GM21619 (cell line): ENCODE measurements around the gene RALB.
"Not testable (repeated sequence)": the region's sequence is repeated elsewhere in the genome, so short reads cannot be mapped to it uniquely, and the experiment has no call there.

Source experiments
- ATAC-seq: cut with Tn5 transposase; IDR thresholded peaks from one replicate; pipeline ENCODE4 v1.9.1; 2021; ENCODE audit not compliant: unreplicated experiment

The RALB gene

DNA sequence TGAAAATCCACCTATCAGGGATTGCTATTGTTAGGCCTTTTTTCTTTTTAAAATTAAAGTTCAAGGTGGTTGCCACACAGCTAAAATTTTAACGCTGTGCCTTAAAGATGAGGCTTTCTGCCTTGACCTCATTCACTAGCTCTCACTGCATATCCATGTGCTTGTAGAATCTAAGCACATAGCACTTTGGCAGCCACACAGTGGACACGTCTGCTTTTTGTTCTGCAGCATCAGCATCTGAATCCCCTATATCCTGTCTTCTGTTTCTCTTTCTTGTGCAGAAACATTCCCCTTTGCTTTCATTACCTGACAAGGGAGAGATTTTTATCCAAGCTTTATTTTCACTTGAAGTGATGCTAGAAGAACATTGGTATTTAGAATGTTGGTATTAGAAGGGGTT is 38.1 kb downstream of the RALB start:
- no peak for ATAC-seq

DNA sequence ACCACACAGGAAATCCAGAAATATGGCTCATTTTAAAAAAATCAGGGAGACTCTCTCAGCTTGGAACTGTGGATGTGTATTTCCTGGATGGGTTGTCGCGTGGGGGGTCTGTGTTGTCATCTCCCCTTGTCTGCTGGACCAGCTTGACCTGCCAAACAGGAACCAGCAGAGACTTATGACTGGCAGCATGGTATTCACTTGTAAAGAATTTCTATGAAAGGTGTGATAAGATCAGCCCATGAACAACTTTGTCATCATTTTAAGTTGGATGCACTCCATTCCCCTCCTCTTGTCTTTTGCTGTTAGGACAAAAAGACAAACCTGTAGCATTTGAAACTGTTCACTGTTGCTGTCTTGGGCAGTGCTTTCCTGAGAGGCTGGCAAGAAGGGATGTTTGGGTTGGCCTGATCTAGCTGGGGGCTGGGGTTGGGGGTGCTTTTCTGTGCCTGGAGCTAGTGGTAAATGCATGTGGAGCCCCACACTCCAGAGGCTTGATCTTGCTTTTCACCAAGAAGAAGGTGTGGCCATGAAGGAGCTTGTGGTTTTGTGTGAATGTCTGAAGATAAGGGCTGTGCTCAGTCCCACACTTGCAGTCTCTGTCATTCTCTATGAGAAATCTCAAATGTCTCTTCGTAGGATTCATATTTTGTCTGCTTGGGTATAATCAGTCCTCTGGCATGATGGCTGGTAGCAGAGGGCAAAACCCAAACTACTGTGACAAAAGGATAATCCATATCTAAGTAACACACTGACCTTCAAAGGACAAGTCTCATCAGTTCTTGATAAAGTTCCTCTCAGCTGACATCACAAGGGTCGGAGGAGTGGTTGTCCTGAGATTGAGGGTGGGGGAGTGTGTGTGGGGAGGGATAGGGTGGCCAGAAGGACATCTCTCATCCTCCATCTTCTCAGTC is 39.0 kb downstream of the RALB start:
- ATAC-seq, result no peak

DNA sequence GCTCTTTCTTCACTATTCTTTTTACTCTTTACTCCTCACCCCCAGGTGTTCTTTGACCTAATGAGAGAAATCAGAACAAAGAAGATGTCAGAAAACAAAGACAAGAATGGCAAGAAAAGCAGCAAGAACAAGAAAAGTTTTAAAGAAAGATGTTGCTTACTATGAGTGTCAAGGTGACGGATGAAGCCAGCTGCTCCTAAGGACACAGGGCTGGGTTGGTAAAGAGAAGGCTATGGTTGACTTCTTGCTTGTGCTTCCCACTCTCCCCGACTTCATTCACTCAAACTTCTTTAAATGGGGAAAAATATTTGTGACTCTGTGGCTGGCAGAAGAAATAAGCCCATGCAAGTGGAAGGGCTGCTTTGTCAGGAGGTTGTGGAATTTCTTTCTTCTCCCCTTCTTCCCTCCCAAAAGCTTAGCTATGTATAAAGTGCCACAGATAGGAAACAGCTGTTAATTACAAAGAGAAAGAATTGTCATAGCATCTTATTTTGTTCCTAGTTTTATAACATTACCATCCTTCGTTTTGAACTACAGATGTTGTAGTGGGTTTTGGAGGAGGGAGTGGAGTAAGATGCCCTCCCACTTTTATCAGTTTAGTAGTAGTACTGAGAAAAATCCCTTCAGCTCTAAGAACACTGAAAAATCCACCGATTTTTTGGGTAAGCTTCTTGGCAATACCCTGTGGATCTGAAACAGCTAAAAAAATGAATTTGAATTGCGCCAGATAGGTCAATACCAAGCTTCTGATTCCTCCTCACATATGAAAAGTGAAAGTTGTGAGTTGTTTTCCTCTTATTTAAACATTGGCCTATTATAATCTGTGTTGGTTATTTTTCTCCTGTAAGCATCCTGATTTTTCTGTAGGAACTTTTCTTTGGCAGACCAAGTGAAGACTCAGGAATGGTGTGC is 40.7 kb downstream of the RALB start:
- peak; percentile 27 for ATAC-seq

DNA sequence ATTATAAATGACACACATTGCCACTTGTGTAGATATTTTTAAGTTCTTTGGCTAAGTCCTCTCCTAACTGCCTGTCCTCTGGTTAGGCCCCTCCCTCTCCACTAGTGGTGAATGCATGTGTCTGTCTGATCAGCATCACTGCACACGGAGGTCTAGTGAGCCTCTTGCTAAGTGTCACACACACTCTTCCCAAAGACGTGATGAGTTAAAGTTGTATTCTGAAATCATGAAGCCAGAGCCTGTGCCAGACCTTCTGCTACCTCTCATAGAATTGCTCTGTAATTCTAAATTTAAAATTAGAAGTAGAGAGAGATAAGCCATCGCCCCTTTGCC is 41.3 kb downstream of the RALB start:
- ATAC-seq, result peak; percentile 85

DNA sequence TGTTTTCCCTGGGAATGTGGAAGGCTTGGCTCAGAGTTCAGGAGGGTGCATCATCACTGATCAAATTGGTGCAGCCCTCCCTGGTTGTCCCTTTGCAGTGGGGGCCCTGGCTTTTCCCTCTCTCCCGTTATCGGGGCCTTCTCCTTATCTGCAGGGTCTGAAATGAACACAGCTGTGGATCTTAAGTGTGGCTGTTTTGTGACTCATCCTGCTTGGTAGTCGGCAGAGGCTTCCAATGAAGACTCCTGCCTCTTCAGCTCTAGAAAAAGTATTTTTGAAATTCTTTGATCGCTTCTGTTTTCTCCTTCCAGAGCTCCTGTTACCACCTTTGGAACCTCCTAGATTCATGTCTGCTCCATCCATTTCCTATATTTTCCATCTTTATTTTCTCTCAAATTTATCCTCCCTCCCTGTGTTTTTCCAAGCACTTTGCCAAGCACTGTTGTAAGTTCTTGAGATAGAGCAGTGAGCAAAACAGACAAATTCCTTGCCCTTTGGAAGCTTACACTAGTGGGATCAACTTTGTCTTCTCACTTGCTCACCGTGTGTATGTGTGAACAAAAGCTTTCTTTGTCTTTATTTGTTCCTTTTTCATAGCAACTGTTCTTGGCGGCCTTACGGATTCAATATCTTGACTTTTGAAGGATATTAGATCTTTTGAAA is 45.7 kb downstream of the RALB start:
- ATAC-seq, result no peak

DNA sequence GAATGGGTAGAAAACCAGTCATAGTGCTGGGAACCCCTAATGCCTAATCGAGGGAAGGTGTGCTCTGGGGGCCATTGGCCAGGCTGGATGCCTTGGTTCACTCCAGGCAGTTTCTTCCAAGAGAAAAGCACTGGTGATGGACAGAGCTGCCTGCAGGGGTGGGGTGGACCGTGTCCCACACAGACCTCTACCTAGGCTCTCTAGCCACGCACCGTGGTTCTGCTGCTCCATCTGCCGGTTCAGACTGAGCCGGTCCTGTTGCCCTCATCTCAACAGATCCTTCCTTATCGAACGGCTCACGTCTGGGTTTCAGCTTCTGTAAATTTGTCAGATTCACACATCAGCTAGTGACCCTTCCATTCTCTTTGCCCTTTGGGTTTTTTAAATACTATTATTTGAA is 46.4 kb downstream of the RALB start:
- no peak for ATAC-seq

DNA sequence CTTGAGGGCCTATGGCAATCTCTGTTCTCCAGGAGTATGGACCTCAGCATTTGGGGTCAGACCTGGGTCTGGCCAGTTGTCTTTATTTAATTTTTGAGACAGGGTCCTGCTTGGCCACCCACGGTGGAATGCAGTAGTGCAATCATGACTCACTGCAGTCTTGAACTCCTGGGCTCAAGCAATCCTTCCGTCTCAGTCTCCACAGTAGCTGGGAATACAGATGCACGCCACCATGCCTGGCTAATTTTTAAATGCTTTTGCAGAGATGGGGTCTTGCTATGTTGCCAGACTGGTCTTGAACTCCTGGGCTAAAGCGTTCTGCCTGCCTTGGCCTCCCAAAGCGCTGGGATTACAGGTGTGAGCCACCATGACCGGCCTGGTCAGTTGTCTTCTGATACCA is 46.9 kb downstream of the RALB start:
- ATAC-seq, result no peak

DNA sequence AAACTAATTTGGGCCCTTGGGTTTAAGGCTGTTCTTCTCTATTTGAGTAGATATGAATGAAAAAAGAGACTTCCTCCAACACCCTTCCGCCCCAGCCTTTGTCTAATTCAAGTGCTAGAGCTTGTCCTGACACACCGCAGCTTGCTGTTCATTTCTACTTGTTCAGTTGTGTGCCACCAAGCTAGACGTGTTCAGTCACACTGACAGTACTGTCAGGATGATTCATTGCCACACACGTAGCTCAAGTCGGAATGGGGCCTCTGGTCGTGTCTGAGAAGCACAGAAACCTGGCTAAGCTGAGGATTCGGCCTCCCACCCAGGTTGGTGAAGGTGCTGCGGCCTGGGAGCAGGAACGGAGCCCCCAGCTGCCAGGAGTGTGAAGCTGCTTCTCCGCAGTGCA is 47.7 kb downstream of the RALB start:
- no peak for ATAC-seq

DNA sequence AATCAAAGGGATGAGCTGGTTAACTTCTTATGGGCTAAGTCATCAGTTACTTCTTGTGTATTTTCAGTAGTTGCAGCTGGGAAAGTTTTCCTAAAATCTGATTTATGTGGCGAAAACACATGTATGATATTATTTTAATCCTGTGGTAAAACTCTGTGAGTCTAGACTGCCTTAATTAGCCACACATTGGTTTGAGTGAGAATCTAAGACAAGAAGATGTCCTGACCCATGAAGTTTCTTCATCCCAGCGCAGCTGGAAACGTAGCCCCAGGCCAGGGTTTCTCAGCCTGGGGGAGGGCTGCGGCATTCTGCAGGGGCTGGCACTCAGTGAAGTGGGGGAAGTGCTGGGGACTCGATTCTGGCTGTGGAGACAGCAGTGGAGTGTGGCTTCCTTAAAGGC is 48.6 kb downstream of the RALB start:
- ATAC-seq, result no peak

DNA sequence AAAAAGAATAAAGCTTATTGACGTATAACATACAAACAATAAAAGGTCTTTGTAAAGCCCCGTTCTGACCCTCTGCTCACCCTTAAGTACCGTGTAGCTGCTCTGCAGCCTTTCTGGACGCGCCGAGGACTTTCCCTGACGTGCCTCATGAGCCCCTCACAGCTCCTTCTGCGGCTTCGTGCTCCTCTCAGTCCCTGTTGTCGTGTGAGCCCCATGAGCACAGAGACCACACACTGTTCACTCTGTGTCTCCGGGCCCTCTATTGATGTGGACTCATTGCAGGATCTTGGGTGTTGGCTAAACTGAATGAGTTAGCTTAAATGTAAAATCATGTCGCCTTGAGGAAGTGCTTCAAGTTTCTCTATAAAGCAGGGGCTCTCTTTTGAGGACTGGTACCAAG is 49.6 kb downstream of the RALB start:
- ATAC-seq, result no peak

DNA sequence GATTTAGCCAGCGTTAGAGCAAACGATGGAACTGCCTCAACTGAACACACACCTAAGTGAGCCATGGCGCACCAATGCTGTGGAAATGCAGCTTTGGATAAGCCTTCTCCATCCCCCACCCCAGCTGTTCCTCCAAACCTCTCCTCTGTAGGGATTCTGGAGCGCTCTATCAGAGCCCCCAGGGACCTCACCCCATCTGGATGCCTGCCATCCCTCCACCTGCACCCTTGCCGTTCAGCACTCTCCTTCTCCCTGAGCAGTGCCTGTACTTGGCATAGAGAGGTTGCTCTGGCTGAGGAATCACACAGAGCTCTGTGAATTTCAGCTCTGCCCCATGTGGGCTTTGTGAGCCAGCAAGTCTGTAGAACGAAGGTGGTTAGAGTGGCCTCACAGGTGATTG is 50.5 kb downstream of the RALB start:
- ATAC-seq, result no peak

DNA sequence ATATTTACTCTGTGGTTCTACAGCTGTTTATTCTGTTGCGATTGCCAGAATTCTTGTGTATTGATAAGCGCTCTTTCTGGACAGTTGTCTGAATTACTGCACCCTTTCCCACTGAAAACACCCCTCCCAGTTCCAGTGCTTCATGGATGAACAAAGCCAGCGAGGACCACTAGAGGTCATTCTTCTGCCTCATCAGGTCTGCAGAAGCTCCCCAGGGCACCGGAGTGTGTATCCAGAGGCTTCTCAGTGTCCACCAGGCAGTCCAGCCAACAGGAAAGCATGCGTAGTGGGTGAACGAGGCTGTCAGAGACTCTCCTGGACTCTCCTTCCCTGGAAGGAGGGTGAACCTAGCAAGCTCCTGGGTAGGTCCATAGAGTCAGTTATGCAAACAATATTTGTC is 52.6 kb downstream of the RALB start:
- ATAC-seq, result no peak

DNA sequence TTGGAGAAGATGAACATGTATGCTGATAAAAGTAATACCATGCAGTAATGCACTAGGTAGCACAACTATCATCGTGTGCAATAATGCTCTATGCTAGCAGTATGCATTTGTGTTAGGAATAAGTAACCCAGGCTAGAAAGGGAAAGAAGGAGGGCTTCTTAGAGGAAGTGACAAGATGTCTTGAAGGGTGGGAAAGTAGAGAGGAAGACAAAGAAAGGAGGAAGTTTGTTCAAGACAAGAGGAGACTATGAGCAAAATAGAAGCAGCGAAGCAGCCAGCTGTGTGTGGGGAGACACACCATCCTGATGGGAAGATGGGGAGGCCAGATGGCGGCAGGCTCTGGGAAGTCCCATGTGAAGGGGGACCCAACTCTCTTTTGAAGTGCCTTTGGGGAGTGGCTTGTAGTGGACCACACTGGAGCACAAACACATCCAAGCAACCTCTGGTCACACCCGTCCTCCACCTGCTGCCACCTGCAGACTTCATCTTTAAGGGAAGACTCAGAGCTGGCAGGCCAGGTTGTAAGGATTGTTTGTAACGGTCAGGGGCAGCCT is 53.4 kb downstream of the RALB start:
- no peak for ATAC-seq

DNA sequence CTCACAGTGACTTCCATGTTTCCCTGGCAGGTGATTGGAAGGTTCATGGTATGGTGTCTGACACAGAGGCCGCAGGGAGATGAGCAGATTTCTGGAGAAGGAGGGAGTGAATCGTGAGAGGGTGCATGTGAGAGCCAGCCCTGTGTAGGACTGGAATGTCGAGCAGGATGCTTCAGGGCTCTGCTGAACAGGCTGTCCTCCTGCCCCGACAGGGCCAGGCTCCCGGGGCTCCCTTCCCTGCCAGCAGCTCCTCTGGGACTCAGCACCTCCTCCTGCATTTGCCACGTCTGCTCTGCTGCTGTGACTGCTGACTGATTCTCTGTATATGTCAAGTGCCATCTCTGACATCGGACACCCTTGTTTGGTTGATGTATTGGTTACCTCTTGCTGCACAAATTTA is 54.8 kb downstream of the RALB start:
- no peak for ATAC-seq

DNA sequence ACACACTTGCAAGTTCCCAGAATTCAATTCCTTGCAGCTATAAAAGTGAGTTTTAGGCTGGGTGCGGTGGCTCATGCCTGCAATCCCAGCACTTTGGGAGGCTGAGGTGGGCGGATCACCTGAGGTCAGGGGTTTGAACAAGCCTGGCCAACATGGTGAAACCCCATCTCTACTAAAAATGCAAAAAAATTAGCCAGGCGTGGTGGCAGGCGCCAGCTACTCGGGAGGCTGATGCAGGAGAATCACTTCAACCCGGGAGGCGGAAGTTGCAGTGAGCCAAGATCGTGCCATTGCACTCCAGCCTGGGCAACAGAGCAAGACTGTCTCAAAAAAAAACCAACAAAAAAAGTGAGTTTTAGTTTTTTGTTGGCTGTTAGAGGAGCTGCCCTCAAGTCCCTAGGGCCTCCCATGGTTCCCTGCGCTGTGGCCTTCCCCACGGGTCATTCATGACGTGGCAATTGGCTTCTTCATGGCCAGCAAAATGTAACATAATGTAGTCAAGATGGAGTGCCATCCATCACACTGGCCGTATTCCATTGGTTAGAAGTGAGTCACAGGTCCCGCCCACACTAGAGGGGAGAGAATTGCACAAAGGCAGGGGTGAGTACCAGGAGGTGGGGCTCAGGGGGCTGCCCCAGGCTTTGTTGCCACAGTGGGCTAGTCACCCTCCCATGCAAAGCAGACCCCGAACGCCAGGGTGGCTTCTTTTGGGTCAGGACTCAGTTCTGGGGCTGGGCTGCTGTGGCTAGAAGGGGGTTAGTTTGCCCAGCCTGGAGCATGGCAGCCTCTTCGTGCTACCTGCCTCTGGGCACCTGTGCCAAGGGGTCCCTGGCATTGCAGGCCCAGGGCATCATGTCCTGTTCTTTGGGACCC is 55.6 kb downstream of the RALB start:
- no peak for ATAC-seq

DNA sequence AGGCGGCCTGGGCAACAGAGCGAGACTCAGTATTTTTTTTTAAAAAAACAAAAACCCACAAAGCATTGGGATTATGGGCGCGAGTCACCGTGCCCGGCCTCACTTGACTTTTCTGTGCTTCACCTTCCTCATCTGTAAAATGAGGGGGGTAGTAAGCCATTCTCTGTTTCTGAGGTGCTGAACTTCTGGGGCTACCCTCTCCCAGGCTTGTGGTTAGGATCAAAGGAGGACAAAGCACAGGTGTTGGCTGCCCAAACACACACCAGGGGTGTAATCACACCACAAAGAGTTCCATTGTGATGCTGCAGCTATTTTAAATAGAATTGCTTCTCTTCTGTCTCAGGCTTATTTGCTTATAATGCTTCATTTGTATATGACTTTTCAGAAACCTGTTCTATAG is 57.5 kb downstream of the RALB start:
- ATAC-seq, result no peak

DNA sequence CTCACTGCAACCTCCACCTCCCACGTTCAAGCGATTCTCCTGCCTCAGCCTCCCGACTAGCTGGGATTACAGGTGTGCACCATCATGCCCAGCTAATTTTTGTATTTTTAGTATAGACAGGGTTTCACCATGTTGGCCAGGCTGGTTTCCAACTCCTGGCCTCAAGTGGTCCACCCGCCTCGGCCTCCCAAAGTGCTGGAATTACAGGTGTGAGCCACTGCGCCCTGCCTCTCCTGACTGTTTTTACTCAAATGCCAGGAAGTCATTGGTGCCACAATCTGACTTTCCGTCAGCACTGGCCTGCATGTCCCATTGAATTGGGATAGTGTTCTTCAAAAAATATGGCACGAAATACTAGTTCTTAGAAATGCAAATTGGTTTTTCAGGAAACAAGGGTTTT is 58.2 kb downstream of the RALB start:
- not testable (repeated sequence) for ATAC-seq

DNA sequence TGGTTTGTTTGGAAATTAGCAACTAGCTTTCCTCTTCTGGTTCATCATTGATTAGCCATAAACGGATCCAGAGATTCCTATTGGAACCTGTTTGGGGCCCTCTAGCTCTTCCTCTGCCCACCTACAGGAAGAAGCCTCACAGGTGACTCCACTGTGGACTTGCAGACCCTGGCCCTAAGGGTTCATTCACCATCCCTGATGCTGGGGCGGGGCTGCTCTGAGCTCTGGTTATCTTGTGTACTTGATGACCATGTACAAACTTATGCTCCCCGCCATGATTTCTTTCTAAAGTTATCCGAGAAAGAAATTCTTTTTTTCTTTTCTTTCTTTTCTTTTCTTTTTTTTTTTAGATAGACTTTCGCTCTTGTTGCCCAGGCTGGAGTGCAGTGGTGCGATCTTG is 59.4 kb downstream of the RALB start:
- no peak for ATAC-seq

DNA sequence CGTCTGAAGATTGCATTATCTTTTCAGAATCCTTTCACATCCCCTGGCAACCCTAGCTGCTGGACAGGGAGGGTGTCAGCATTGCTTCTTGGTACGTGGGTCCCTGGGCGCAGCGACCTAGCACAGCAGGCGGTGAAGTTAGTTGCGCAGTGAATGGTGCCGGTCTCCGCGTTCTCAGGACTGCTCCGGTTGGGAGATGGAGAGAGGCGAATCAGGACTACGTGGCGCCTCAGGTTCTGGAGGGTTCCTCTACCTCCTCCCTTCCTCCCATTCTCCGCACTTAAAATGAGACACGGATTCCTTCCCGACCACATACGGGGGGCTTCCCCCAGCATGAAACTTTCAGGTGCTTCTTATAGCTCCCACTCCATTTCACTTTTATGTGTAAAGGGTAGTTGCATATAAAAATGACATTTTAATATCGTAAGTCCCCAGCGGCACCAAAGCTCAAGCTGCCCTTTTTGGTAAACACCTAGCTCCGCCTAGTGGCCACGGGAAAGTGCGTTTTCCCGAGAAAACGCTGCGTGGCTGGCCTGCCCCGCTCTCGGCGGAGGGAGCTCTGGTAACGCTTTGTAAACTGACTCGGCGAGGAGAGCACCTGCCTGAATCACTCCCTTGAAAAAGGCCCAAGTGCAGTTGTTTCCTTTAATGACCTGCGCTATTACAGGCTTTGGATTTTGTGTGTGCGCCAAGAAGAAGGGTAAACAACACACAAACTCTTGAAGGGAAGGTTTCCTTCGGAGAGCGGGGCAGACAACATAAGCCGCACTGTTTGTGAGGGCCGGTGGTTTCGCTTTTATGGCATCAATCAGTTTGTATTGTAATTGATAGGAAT is 60.4 kb downstream of the RALB start:
- ATAC-seq, result no peak
